ENCODE data around the gene BMS1.

BMS1 gene

GRCh38 chr10:42879380-42880254, 97.0 kb downstream of the BMS1 start:
- no peak overlapping the region for H3K27ac ChIP-seq (ENCODE audit: insufficient read depth in 1 of 2, low read depth in 1 of 2, low read length in 2 of 2, poor library complexity in 1 of 2, severe bottlenecking in 2 of 2)
- DNase-seq: no peak
- H3K9me3 ChIP-seq (ENCODE audit: control extremely low read depth in 1 of 5, control insufficient read depth in 4 of 5, insufficient read depth in 2 of 5, low read depth in 1 of 5, low read length in 4 of 5): peaks cover 0 to 18% (median 9%) of the 10 kb centered on the region in 5 experiments
- WGBS (ENCODE audit: insufficient coverage): 91% methylated on average over 28 of the region's 30 CpGs
- no peaks in the 10 kb centered on the region for H3K27me3 ChIP-seq (replicated peaks in 2 of 5; ENCODE audit: control insufficient read depth in 4 of 5, insufficient read depth in 5 of 5, low read length in 4 of 5)
- H3K4me3 ChIP-seq (ENCODE audit: control insufficient read depth in 1 of 7, extremely low read depth in 1 of 7, insufficient read depth in 4 of 7, low read depth in 2 of 7, low read length in 6 of 7): no peak overlapping the region
- H3K4me1 ChIP-seq (ENCODE audit: control extremely low read depth in 1 of 4, control insufficient read depth in 4 of 4, insufficient read depth in 4 of 4, low read length in 3 of 4): no peaks in the 10 kb centered on the region
- no peaks in the 10 kb centered on the region for H3K36me3 ChIP-seq (ENCODE audit: control insufficient read depth in 4 of 4, insufficient read depth in 4 of 4, low read length in 3 of 4)
- ChIA-PET CTCF (interaction anchor here (1.7 kb wide), 1 partner anchor 13 kb away, joined by 5 read pairs; no protein-coding TSS in a partner anchor), POLR2A (no interaction called here)

- no peak overlapping the region for H3K27ac ChIP-seq (ENCODE audit: insufficient read depth in 1 of 2, low read depth in 1 of 2, low read length in 2 of 2, poor library complexity in 1 of 2, severe bottlenecking in 2 of 2)
- POLR2A ChIA-PET: no interaction called here
- no peaks in the 10 kb centered on the region for H3K36me3 ChIP-seq (ENCODE audit: control insufficient read depth in 4 of 4, insufficient read depth in 4 of 4, low read length in 3 of 4)
- H3K4me3 ChIP-seq (ENCODE audit: control insufficient read depth in 1 of 7, extremely low read depth in 1 of 7, insufficient read depth in 4 of 7, low read depth in 2 of 7, low read length in 6 of 7): no peak overlapping the region
- no peak for DNase-seq
- 95% methylated on average over 13 of the region's 16 CpGs for WGBS (ENCODE audit: insufficient coverage)
- peaks cover 0 to 18% (median 9%) of the 10 kb centered on the region in 5 experiments for H3K9me3 ChIP-seq (ENCODE audit: control extremely low read depth in 1 of 5, control insufficient read depth in 4 of 5, insufficient read depth in 2 of 5, low read depth in 1 of 5, low read length in 4 of 5)
- CTCF ChIA-PET: interaction anchor here (1.7 kb wide), 1 partner anchor 14 kb away, joined by 5 read pairs; no protein-coding TSS in a partner anchor
- H3K4me1 ChIP-seq (ENCODE audit: control extremely low read depth in 1 of 4, control insufficient read depth in 4 of 4, insufficient read depth in 4 of 4, low read length in 3 of 4): no peaks in the 10 kb centered on the region
- no peaks in the 10 kb centered on the region for H3K27me3 ChIP-seq (replicated peaks in 2 of 5; ENCODE audit: control insufficient read depth in 4 of 5, insufficient read depth in 5 of 5, low read length in 4 of 5)
Observed at GRCh38 chr10:42880255-42880620, 97.6 kb downstream of the BMS1 start.

GRCh38 chr10:42882597-42882996, 100.0 kb downstream of the BMS1 start:
- peaks cover 0 to 18% (median 9%) of the 10 kb centered on the region in 5 experiments for H3K9me3 ChIP-seq (ENCODE audit: control extremely low read depth in 1 of 5, control insufficient read depth in 4 of 5, insufficient read depth in 2 of 5, low read depth in 1 of 5, low read length in 4 of 5)

More at GRCh38 chr10:42882597-42882996, 100.0 kb downstream of the BMS1 start:
- Histone ChIP-seq H3K4me1 (ENCODE audit: control extremely low read depth in 1 of 4, control insufficient read depth in 4 of 4, insufficient read depth in 4 of 4, low read length in 3 of 4) (no peaks in the 10 kb centered on the region), H3K36me3 (ENCODE audit: control insufficient read depth in 4 of 4, insufficient read depth in 4 of 4, low read length in 3 of 4) (no peaks in the 10 kb centered on the region), H3K27ac (ENCODE audit: insufficient read depth in 1 of 2, low read depth in 1 of 2, low read length in 2 of 2, poor library complexity in 1 of 2, severe bottlenecking in 2 of 2) (no peak overlapping the region), H3K4me3 (ENCODE audit: control insufficient read depth in 1 of 7, extremely low read depth in 1 of 7, insufficient read depth in 4 of 7, low read depth in 2 of 7, low read length in 6 of 7) (no peak overlapping the region), H3K27me3 (replicated peaks in 2 of 5; ENCODE audit: control insufficient read depth in 4 of 5, insufficient read depth in 5 of 5, low read length in 4 of 5) (no peaks in the 10 kb centered on the region)
- ChIA-PET CTCF (interaction anchor here (1.0 kb wide), 1 partner anchor 58 kb away, joined by 3 read pairs; no protein-coding TSS in a partner anchor), POLR2A (no interaction called here)
- WGBS (ENCODE audit: insufficient coverage): 90% methylated on average over 2 of the region's 3 CpGs
- no peak for DNase-seq

Measured in common myeloid progenitor, CD34-positive (primary cell).